C1 segment of cervical spinal cord (tissue), 14 donors: ENCODE measurements around the gene OGFOD3.
"Not testable (repeated sequence)": the region's sequence is repeated elsewhere in the genome, so short reads cannot be mapped to it uniquely, and the experiment has no call there.

Experiments
- DNase-seq, 14 donors: peaks; one replicate each; lab custom pipeline; 2025; lab: John Stamatoyannopoulos, UW

The OGFOD3 gene

GRCh38 chr17:82388223-82388921 is 30.0 kb downstream of the OGFOD3 start:
- DNase-seq: no peak

- no peak for DNase-seq
These were observed 30.7 kb downstream of the OGFOD3 start for GRCh38 chr17:82387705-82388106.

GRCh38 chr17:82386881-82387704 is 31.3 kb downstream of the OGFOD3 start:
- no peak for DNase-seq

GRCh38 chr17:82386255-82386831 is 32.0 kb downstream of the OGFOD3 start:
- DNase-seq: no peak

GRCh38 chr17:82385559-82386254 is 32.7 kb downstream of the OGFOD3 start:
- DNase-seq: no peak

- DNase-seq: peak in 1 of 14 donors; percentile 3
These were observed 33.5 kb downstream of the OGFOD3 start for GRCh38 chr17:82384730-82385481.

GRCh38 chr17:82384051-82384729 is 34.2 kb downstream of the OGFOD3 start:
- no peak for DNase-seq

- no peak for DNase-seq
These were observed 35.0 kb downstream of the OGFOD3 start for GRCh38 chr17:82383411-82383810.

- no peak for DNase-seq
These were observed 35.5 kb downstream of the OGFOD3 start for GRCh38 chr17:82382933-82383255.

GRCh38 chr17:82382220-82382932 is 36.0 kb downstream of the OGFOD3 start:
- not testable (repeated sequence) for DNase-seq

- DNase-seq: not testable (repeated sequence)
These were observed 36.7 kb downstream of the OGFOD3 start for GRCh38 chr17:82381703-82382009.

GRCh38 chr17:82380860-82381702 is 37.3 kb downstream of the OGFOD3 start:
- DNase-seq: no peak

- DNase-seq: no peak
These were observed 39.7 kb downstream of the OGFOD3 start for GRCh38 chr17:82378741-82379021.

- DNase-seq: no peak
These were observed 40.3 kb downstream of the OGFOD3 start for GRCh38 chr17:82377924-82378740.

GRCh38 chr17:82377294-82377693 is 41.1 kb downstream of the OGFOD3 start:
- not testable (repeated sequence) for DNase-seq

- no peak for DNase-seq
These were observed 42.2 kb downstream of the OGFOD3 start for GRCh38 chr17:82376042-82376730.

- DNase-seq: no peak
These were observed 42.9 kb downstream of the OGFOD3 start for GRCh38 chr17:82375359-82376041.
